ENCODE data around the gene PIP5K1C.
A peak's percentile ranks its signal among the peaks of the same experiment; 100 is the strongest.

PIP5K1C gene

DNA sequence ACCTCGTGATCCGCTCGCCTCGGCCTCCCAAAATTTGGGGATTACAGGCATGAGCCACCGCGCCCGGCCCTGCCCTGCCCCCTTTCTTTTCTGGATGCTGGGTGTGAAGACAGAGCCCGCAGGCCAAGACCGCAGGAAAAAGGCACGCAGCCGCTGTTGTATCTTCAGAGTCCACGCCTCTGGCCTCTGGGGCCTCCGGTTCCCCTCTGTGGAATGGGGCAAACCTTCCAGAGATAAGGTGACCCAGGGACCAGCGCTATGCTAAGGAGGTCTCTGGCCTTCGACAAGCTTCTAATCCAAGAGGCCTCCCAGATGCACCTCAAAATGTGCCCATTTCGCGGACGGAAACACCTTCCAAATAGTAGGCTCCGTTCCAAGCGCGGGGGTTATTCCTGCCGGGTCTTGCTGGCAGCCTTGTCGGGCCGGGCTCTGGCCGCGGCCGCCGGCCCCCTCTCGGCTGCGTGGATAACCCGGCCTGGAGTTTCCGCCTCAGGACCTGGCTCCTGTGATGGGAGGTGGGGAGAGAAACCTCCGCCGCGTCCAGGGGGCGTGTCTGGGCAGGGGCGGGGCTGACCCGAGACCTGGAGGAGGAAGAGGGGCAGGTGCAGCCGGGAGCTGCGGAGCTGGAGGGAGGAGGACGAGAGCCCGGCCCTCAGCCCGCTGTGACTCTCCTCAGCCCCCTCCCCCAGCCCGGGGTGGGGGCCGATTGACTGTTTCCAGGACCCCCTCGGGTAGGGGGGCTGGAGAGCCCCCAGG lies 21.0 kb upstream of the PIP5K1C start:
- Histone ChIP-seq H3K4me3 (ENCODE audit: low read length) (no peak overlapping the region), H3K4me1 (ENCODE audit: control insufficient read depth, insufficient read depth, low read length) (peaks cover 4% of the 10 kb centered on the region), H3K36me3 (ENCODE audit: control insufficient read depth, insufficient read depth, low read length, severe bottlenecking) (no peaks in the 10 kb centered on the region), H3K9me3 (ENCODE audit: control insufficient read depth, low read length) (no peaks in the 10 kb centered on the region), H3K27me3 (replicated peaks; ENCODE audit: control insufficient read depth, insufficient read depth, low read length) (peaks cover 39% of the 10 kb centered on the region), H3K9ac (ENCODE audit: low read length) (no peak overlapping the region)
- DNase-seq (ENCODE audit: low read depth) = peak; percentile 89

GRCh38 chr19:3720349-3720917 lies 20.2 kb upstream of the PIP5K1C start:
- Histone ChIP-seq H3K9me3 (ENCODE audit: control insufficient read depth, low read length) (no peaks in the 10 kb centered on the region), H3K4me3 (ENCODE audit: low read length) (no peak overlapping the region)
- no peak for DNase-seq (ENCODE audit: low read depth)

DNA sequence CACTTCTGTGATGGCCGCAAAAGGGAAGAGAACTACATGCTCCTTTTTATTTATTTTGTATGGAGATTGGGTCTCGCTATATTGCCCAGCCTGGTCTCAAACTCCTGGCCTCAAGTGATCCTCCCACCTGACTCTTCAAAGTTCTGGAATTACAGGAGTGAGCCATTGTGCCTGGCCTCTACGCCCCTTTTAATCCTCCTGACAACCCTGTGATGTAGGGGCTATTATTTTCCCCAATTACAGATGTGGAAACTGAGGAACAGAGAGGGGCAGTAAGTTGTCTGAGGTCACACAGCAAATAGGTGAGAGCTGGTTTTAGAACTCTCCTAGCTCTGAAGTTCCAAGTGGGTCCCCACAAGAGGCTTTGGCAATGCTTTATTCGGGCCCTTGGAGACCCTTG lies 19.6 kb upstream of the PIP5K1C start:
- H3K4me3 ChIP-seq (ENCODE audit: low read length) = no peak overlapping the region
- H3K9ac ChIP-seq (ENCODE audit: low read length) = no peak overlapping the region
- H3K9me3 ChIP-seq (ENCODE audit: control insufficient read depth, low read length) = no peaks in the 10 kb centered on the region
- no peak for DNase-seq (ENCODE audit: low read depth)
- H3K27me3 ChIP-seq (replicated peaks; ENCODE audit: control insufficient read depth, insufficient read depth, low read length) = peaks cover 35% of the 10 kb centered on the region
- no peaks in the 10 kb centered on the region for H3K36me3 ChIP-seq (ENCODE audit: control insufficient read depth, insufficient read depth, low read length, severe bottlenecking)
- peaks cover 4% of the 10 kb centered on the region for H3K4me1 ChIP-seq (ENCODE audit: control insufficient read depth, insufficient read depth, low read length)

More at GRCh38 chr19:3720349-3720917, 20.2 kb upstream of the PIP5K1C start:
- Histone ChIP-seq H3K36me3 (ENCODE audit: control insufficient read depth, insufficient read depth, low read length, severe bottlenecking) (no peaks in the 10 kb centered on the region), H3K27me3 (replicated peaks; ENCODE audit: control insufficient read depth, insufficient read depth, low read length) (peaks cover 35% of the 10 kb centered on the region), H3K9ac (ENCODE audit: low read length) (no peak overlapping the region), H3K4me1 (ENCODE audit: control insufficient read depth, insufficient read depth, low read length) (peaks cover 4% of the 10 kb centered on the region)

DNA sequence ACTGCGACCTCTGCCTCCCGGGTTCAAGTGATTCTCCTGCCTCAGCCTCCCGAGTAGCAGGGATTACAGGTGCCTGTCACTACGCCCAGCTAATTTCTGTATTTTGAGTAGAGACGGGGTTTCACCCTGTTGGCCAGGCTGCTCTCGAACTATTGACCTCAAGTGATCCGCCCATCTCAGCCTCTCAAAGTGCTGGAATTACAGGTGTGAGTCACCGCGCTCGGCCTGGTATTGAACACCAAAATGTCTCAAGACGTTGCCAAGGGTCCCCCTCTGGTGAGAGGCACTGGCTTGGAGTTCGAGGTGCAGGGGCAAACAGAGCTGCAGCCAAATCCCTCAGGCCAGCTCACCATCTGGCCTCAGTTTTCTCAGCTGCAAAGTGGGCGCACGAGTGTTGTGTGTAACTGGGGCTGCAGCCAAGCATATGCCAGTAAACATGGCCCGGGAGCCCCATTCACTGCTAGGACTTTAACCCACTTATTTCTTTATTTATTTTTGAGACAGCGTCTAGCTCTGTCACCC lies 15.9 kb upstream of the PIP5K1C start:
- H3K36me3 ChIP-seq (ENCODE audit: control insufficient read depth, insufficient read depth, low read length, severe bottlenecking) = no peaks in the 10 kb centered on the region
- no peak for DNase-seq (ENCODE audit: low read depth)
- no peak overlapping the region for H3K4me3 ChIP-seq (ENCODE audit: low read length)
- H3K27me3 ChIP-seq (replicated peaks; ENCODE audit: control insufficient read depth, insufficient read depth, low read length) = peaks cover 31% of the 10 kb centered on the region
- H3K9me3 ChIP-seq (ENCODE audit: control insufficient read depth, low read length) = no peaks in the 10 kb centered on the region
- peaks cover 3% of the 10 kb centered on the region for H3K4me1 ChIP-seq (ENCODE audit: control insufficient read depth, insufficient read depth, low read length)
- no peak overlapping the region for H3K9ac ChIP-seq (ENCODE audit: low read length)

DNA sequence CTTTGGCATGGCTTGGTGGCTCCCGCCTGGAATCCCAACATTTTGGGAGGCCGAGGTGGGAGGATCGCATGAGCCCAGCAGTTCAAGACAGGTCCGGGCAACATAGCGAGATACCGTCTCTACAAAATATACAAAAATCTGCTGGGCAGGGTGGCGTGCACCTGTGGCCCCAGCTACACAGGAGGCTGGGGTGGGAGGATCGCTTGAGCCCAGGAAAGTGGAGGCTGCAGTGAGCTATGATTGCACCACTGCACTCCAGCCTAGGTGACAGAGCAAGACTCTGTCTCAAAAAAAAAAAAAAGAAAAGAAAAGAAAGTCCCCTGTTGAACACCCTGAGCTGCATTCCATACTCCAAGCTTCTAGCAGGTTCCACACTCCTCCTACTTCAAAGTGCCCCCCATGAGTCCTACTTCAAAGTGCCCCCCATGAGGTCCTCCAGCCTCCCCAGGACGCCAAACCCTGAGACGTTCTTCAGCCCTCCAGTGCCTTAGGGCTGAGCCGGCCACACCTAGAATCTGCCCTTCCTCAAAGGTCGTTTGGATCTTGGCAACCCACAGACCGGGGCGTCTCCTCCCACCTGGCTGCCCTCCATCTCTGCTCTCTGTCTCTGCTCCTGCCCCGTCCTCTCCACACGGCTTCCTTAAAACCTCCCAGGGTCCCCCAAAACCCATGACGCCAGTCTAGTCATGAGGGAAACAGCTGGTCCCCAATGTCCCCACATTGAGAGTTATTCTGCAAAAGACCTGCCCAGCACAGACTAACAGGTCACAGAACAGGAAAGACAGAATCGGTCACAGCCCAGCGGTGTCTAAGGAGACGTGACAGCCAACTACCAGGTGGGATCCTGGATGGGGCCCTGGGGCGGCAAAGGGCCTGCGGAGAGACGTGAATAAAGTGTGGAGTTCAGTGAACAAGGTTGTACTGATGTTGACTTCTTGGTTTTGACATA lies 12.7 kb upstream of the PIP5K1C start:
- H3K27me3 ChIP-seq (replicated peaks; ENCODE audit: control insufficient read depth, insufficient read depth, low read length) = peaks cover 24% of the 10 kb centered on the region
- no peaks in the 10 kb centered on the region for H3K9me3 ChIP-seq (ENCODE audit: control insufficient read depth, low read length)
- H3K4me3 ChIP-seq (ENCODE audit: low read length) = no peak overlapping the region
- H3K4me1 ChIP-seq (ENCODE audit: control insufficient read depth, insufficient read depth, low read length) = no peaks in the 10 kb centered on the region
- no peak for DNase-seq (ENCODE audit: low read depth)
- no peaks in the 10 kb centered on the region for H3K36me3 ChIP-seq (ENCODE audit: control insufficient read depth, insufficient read depth, low read length, severe bottlenecking)
- no peak overlapping the region for H3K9ac ChIP-seq (ENCODE audit: low read length)

DNA sequence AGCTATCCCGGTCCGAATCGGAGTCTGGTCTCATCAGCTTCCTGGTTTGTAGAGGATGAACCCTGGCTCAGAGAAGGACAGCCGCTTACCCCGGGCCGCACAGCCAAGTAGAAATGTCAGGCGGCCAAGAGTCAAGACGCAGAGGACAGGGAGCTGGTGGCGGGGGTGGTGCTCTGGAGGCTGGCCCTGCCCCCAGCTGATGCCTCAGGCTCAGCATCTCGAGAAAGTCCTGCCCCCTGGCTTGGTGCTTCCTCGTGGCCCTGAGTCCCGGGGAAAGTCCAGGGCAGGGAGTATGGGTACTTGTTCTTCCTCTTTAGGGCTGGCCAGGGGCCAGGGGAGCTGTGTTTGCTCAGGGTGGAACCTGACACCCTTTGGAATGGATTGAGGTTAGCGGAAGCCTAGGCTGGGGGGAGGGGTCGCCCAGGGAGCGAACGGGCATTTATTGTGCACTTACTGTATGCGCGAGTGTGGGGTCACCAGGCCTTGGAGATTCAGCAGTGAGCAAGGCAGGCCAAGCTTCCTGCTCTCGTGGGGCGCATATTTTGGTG lies 10.1 kb upstream of the PIP5K1C start:
- Histone ChIP-seq H3K9me3 (ENCODE audit: control insufficient read depth, low read length) (no peaks in the 10 kb centered on the region), H3K9ac (ENCODE audit: low read length) (no peak overlapping the region), H3K4me1 (ENCODE audit: control insufficient read depth, insufficient read depth, low read length) (no peaks in the 10 kb centered on the region), H3K36me3 (ENCODE audit: control insufficient read depth, insufficient read depth, low read length, severe bottlenecking) (no peaks in the 10 kb centered on the region), H3K27me3 (replicated peaks; ENCODE audit: control insufficient read depth, insufficient read depth, low read length) (peaks cover 28% of the 10 kb centered on the region), H3K4me3 (ENCODE audit: low read length) (no peak overlapping the region)
- peak; percentile 19 for DNase-seq (ENCODE audit: low read depth)

DNA sequence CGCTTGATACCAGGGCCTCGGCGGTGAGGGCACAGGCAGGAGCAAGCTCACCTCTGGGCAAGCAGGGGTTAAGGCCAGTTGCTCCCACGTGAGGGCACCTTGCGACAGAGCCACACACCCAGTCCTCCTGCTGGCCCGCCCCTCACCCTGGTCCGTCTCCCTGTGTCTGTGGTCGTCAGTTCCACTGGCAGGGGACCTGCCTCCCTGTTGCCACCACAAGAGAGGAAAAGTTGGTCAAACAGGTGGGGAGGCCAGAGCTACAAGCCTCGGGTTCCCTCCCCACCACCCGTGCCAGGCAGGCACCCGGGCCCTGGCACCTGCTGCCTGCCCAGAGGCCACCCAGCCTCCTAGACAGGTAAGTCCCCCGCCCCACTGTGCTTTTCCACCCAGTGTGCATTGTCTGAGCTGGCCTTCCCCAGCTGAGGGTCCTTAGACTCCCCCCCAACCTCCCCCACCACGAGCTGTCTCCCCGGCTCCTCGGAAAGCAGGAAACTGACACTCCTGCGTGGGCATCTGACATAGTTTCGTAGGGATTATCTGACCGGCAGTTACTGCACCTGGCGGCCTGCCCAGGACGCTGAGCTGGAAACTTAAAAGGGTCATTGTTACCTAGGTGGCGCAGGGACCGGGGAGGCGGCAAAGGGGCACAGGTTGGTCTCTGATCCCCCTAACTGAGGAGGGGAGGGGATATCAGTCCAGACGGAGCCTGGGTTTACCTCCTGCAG lies 8.1 kb upstream of the PIP5K1C start, which contains the start of gene TJP3:
Gene TJP3, plus strand, starts transcription at position 178 of the 725 bp plus-strand sequence. CDS start 20,049 bp downstream, outside the sequence.
- DNase-seq (ENCODE audit: low read depth) = peak; percentile 34

DNA sequence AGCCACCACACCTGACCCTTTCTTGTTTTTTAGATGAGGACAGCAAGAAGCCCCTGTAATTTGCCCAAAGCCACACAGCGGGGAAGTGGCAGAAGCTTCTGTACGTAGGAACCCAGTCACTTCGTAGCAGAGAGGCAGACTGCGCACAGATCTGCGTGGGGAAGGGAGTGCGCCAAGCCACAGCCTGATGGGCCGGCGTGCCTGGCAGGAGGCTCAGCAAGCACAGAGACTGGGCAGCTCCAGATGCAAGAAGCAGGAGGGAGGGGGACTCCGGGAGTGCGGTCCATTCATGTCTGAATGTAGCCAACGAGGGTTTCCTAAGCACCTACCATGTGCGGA lies 7.6 kb upstream of the PIP5K1C start:
- Histone ChIP-seq H3K27me3 (replicated peaks; ENCODE audit: control insufficient read depth, insufficient read depth, low read length) (peaks cover 25% of the 10 kb centered on the region), H3K9ac (ENCODE audit: low read length) (no peak overlapping the region), H3K4me1 (ENCODE audit: control insufficient read depth, insufficient read depth, low read length) (no peaks in the 10 kb centered on the region), H3K4me3 (ENCODE audit: low read length) (no peak overlapping the region), H3K9me3 (ENCODE audit: control insufficient read depth, low read length) (no peaks in the 10 kb centered on the region), H3K36me3 (ENCODE audit: control insufficient read depth, insufficient read depth, low read length, severe bottlenecking) (no peaks in the 10 kb centered on the region)
- no peak for DNase-seq (ENCODE audit: low read depth)

More for the DNA sequence above, 8.1 kb upstream of the PIP5K1C start, which contains the start of gene TJP3:
- no peaks in the 10 kb centered on the region for H3K9me3 ChIP-seq (ENCODE audit: control insufficient read depth, low read length)
- H3K27me3 ChIP-seq (replicated peaks; ENCODE audit: control insufficient read depth, insufficient read depth, low read length) = peaks cover 28% of the 10 kb centered on the region
- H3K9ac ChIP-seq (ENCODE audit: low read length) = no peak within 1 kb of the TSS
- no peak within 1 kb of the TSS for H3K4me3 ChIP-seq (ENCODE audit: low read length)
- no peaks in the 10 kb centered on the region for H3K4me1 ChIP-seq (ENCODE audit: control insufficient read depth, insufficient read depth, low read length)
- no peaks in the 10 kb centered on the region for H3K36me3 ChIP-seq (ENCODE audit: control insufficient read depth, insufficient read depth, low read length, severe bottlenecking)

DNA sequence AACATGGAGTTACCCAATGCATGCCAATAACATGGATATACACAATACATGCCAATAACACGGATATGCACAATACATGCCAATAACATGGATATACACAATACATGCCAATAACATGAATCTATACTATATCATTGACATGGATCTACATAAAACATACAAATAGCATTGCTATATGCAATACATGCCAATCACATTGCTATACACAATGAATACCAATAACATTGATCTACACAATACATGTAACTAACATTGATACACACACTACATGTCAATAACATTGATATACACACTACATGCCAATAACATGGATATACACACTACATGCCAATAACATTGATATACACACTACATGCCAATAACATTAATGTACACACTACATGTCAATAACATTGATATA lies 932 bp upstream of the PIP5K1C start:
- no peak overlapping the region for H3K4me3 ChIP-seq (ENCODE audit: low read length)
- no peaks in the 10 kb centered on the region for H3K36me3 ChIP-seq (ENCODE audit: control insufficient read depth, insufficient read depth, low read length, severe bottlenecking)
- H3K9ac ChIP-seq (ENCODE audit: low read length) = no peak overlapping the region
- no peaks in the 10 kb centered on the region for H3K27me3 ChIP-seq (replicated peaks; ENCODE audit: control insufficient read depth, insufficient read depth, low read length)
- H3K4me1 ChIP-seq (ENCODE audit: control insufficient read depth, insufficient read depth, low read length) = peaks cover 9% of the 10 kb centered on the region
- no peaks in the 10 kb centered on the region for H3K9me3 ChIP-seq (ENCODE audit: control insufficient read depth, low read length)
- DNase-seq (ENCODE audit: low read depth) = no peak

GRCh38 chr19:3699741-3700241 lies 477 bp downstream of the PIP5K1C start:
- peaks cover 9% of the 10 kb centered on the region for H3K4me1 ChIP-seq (ENCODE audit: control insufficient read depth, insufficient read depth, low read length)

More at GRCh38 chr19:3699741-3700241, 477 bp downstream of the PIP5K1C start:
- no peaks in the 10 kb centered on the region for H3K27me3 ChIP-seq (replicated peaks; ENCODE audit: control insufficient read depth, insufficient read depth, low read length)
- peak overlapping the region; percentile 97 for H3K9ac ChIP-seq (ENCODE audit: low read length)
- no peak for DNase-seq (ENCODE audit: low read depth)
- H3K36me3 ChIP-seq (ENCODE audit: control insufficient read depth, insufficient read depth, low read length, severe bottlenecking) = no peaks in the 10 kb centered on the region
- peak overlapping the region; percentile 91 for H3K4me3 ChIP-seq (ENCODE audit: low read length)
- H3K9me3 ChIP-seq (ENCODE audit: control insufficient read depth, low read length) = no peaks in the 10 kb centered on the region

Data from adipocyte (in vitro differentiated cells).